ENCODE measurements around the gene TLR8. TPM values are rescaled to one million over a fixed set of nuclear protein-coding genes. Genes with fewer than 3 reads are reported as not detected.

TLR8 gene
- total and polyA plus RNA-seq, 2 of the 13 experiments (the other 11 are each of a cell fraction or from before 2014, with no cell fraction given) = not detected

- no peak overlapping the region for H2AFZ ChIP-seq (ENCODE audit: low read length)
- no peak overlapping the region for H3K4me3 ChIP-seq (replicated peaks in 1 of 3; ENCODE audit: insufficient read depth in 1 of 3, low read depth in 2 of 3, low read length in 3 of 3)
- TF ChIP-seq MBNL3 (CRISPR knock-in tag; conservative IDR thresholded peaks at IDR 0.05) = no peak
- ChIA-PET POLR2A (no interaction called here), CTCF (ENCODE audit: low intra/inter-chr PET ratio, low total read pairs) (no interaction called here)
- H4K20me1 ChIP-seq (ENCODE audit: insufficient read depth, low read length) = no peaks in the 10 kb centered on the region
- H3K9ac ChIP-seq (ENCODE audit: insufficient read depth, low read depth, low read length) = no peak overlapping the region
- H3K9me3 ChIP-seq (ENCODE audit: low read length) = no peaks in the 10 kb centered on the region
- 19% methylated on average over 4 of the region's 5 CpGs for WGBS (ENCODE audit: low lambda C conversion rate)
- intact Hi-C loops (cut with micrococcal nuclease; ENCODE audit: unreplicated experiment) = no loop called here
- no TSS peak for BruUV-seq (replicated peaks)
- in situ Hi-C loops (cut with HindIII; ENCODE audit: extremely low pct_ligation_motif_present, low pct_unique_long_range_greater_than_20kb) = no loop called here
- no peak for DNase-seq (ENCODE audit: low spot score)
- no peaks in the 10 kb centered on the region for H3K36me3 ChIP-seq (replicated peaks in 1 of 2; ENCODE audit: control insufficient read depth in 1 of 2, insufficient read depth in 2 of 2, low read length in 2 of 2)
- H3K79me2 ChIP-seq (ENCODE audit: insufficient read depth, low read length) = no peaks in the 10 kb centered on the region
- no peak overlapping the region for H3K4me2 ChIP-seq (ENCODE audit: low read depth, low read length)
- no peak for ATAC-seq
- no peak overlapping the region for H3K27ac ChIP-seq (ENCODE audit: extremely low read length, insufficient read depth, low read length)
- no peaks in the 10 kb centered on the region for H3K27me3 ChIP-seq (ENCODE audit: control insufficient read depth in 1 of 2, insufficient read depth in 2 of 2, low read length in 2 of 2)
- H3K4me1 ChIP-seq (ENCODE audit: insufficient read depth, low read length) = no peaks in the 10 kb centered on the region
- FAIRE-seq = no peak
Measured at GRCh38 chrX:12912791-12913482, 6.5 kb downstream of the TLR8 start.

- H4K20me1 ChIP-seq (ENCODE audit: insufficient read depth, low read length) = no peaks in the 10 kb centered on the region
- no peak for ATAC-seq
- no peaks in the 10 kb centered on the region for H3K9me3 ChIP-seq (ENCODE audit: low read length)
- CTCF ChIA-PET (ENCODE audit: low intra/inter-chr PET ratio, low total read pairs) = no interaction called here
- no peak overlapping the region for H3K4me2 ChIP-seq (ENCODE audit: low read depth, low read length)
- TF ChIP-seq ZNF446 (CRISPR knock-in tag; IDR thresholded peaks at IDR 0.05) (no peak), ETS1 (CRISPR knock-in tag; IDR thresholded peaks at IDR 0.05) (no peak), ZNF562 (CRISPR knock-in tag; IDR thresholded peaks at IDR 0.05; ENCODE audit: borderline replicate concordance) (no peak), KDM2A (CRISPR knock-in tag; IDR thresholded peaks at IDR 0.05; ENCODE audit: borderline replicate concordance, low read depth) (no peak), ZNF570 (CRISPR knock-in tag; IDR thresholded peaks at IDR 0.05; ENCODE audit: borderline replicate concordance) (no peak), ZBTB2 (CRISPR knock-in tag; IDR thresholded peaks at IDR 0.05; ENCODE audit: low read depth) (no peak), ZNF33B (CRISPR knock-in tag; IDR thresholded peaks at IDR 0.05) (no peak), JUN (CRISPR knock-in tag; IDR thresholded peaks at IDR 0.05) (no peak), ZBTB7B (CRISPR knock-in tag; IDR thresholded peaks at IDR 0.05) (no peak), MXD1 (CRISPR knock-in tag; IDR thresholded peaks at IDR 0.05) (no peak), SETDB1 (CRISPR knock-in tag; IDR thresholded peaks at IDR 0.05; ENCODE audit: borderline replicate concordance) (no peak), SPEN (CRISPR knock-in tag; IDR thresholded peaks at IDR 0.05; ENCODE audit: low read depth) (no peak), ZC3H13 (CRISPR knock-in tag; IDR thresholded peaks at IDR 0.05) (no peak), ARNT (IDR thresholded peaks at IDR 0.05) (no peak), JARID2 (CRISPR knock-in tag; IDR thresholded peaks at IDR 0.05; ENCODE audit: insufficient replicate concordance) (no peak)
- H3K27ac ChIP-seq (ENCODE audit: extremely low read length, insufficient read depth, low read length) = no peak overlapping the region
- BruUV-seq (replicated peaks) = no TSS peak
- no peak for DNase-seq (ENCODE audit: low spot score)
- in situ Hi-C loops (cut with HindIII; ENCODE audit: extremely low pct_ligation_motif_present, low pct_unique_long_range_greater_than_20kb) = no loop called here
- H3K79me2 ChIP-seq (ENCODE audit: insufficient read depth, low read length) = no peaks in the 10 kb centered on the region
- intact Hi-C loops (cut with micrococcal nuclease; ENCODE audit: unreplicated experiment) = no loop called here
- no peak overlapping the region for H3K9ac ChIP-seq (ENCODE audit: insufficient read depth, low read depth, low read length)
- FAIRE-seq = no peak
- WGBS (ENCODE audit: low lambda C conversion rate) = 42% methylated on average over 2 of the region's 2 CpGs
- no peak overlapping the region for H3K4me3 ChIP-seq (replicated peaks in 1 of 3; ENCODE audit: insufficient read depth in 1 of 3, low read depth in 2 of 3, low read length in 3 of 3)
- POLR2A ChIA-PET = no interaction called here
- H2AFZ ChIP-seq (ENCODE audit: low read length) = no peak overlapping the region
- no peaks in the 10 kb centered on the region for H3K27me3 ChIP-seq (ENCODE audit: control insufficient read depth in 1 of 2, insufficient read depth in 2 of 2, low read length in 2 of 2)
- H3K36me3 ChIP-seq (replicated peaks in 1 of 2; ENCODE audit: control insufficient read depth in 1 of 2, insufficient read depth in 2 of 2, low read length in 2 of 2) = no peaks in the 10 kb centered on the region
- H3K4me1 ChIP-seq (ENCODE audit: insufficient read depth, low read length) = no peaks in the 10 kb centered on the region
Measured at GRCh38 chrX:12917753-12918152, 11.3 kb downstream of the TLR8 start.

All from HepG2 (cell line).